NB4 (cell line): ENCODE results near the gene DEPDC1.

Experiments
- CTCF ChIP-seq: IDR thresholded peaks from one replicate; pipeline ENCODE4 v1.5.1; 2012; ENCODE audit warnings: low read depth, low read length
- MYC ChIP-seq: IDR thresholded peaks from 2 replicates; pipeline ENCODE4 v1.6.1; 2011; ENCODE audit warnings: low read depth, low read length
- POLR2A ChIP-seq: IDR thresholded peaks from 2 replicates; pipeline ENCODE4 v1.6.1; 2011; ENCODE audit warnings: mild to moderate bottlenecking; ENCODE audit not compliant: insufficient read length; ENCODE audit errors: extremely low read depth
- TF ChIP-seq, protein P1 (sequence below): IDR thresholded peaks from 2 replicates; pipeline ENCODE4 v1.6.1; 2011; ENCODE audit warnings: low read depth, low read length

- TF ChIP-seq, protein P1, sequence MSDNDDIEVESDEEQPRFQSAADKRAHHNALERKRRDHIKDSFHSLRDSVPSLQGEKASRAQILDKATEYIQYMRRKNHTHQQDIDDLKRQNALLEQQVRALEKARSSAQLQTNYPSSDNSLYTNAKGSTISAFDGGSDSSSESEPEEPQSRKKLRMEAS = no peak
- no peak for TF ChIP-seq MYC
- no peak for TF ChIP-seq POLR2A
- no peak for TF ChIP-seq CTCF
These were observed 65.8 kb downstream of the DEPDC1 start for GRCh38 chr1:68431076-68431475.
